Testis (tissue), 2 donors: ENCODE measurements around the gene ARHGEF3.

ENCODE experiments used
- POLR2A ChIP-seq: fragments of 450-650 bp; IDR thresholded peaks from one replicate; pipeline ENCODE4 v1.6.1; 2017; ENCODE audit warnings: antibody characterized with exemption, mild to moderate bottlenecking, moderate library complexity
- TF ChIP-seq, protein P1 (sequence below), 3 experiments: fragments of 450-650 bp in 2 of 3; fragments of 200-600 bp in 1 of 3; sonication (generic) in 1 of 3; IDR thresholded peaks; one replicate each; pipeline ENCODE4 v1.5.1; 2016 to 2019; ENCODE audit warnings: antibody characterized with exemption in 3 of 3, mild to moderate bottlenecking in 2 of 3, moderate library complexity in 1 of 3

DNA sequence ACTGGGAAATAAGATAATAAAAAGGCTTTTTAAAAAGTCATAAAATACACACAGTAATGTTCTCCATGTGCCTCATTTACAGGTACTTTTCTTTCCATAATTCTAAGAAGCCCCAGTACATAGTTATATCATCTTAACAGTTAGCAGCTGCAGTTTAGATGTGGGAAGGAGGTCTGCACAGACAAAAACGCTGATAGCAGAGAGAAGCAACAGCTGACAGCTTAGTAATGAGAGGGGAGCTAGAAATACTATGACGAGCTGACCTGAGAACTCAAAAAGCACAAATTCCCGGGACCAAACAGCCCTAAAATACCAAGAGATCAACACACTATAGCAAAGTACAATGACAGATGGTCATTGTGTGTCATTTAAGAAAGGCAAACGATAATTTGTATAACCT is 36.7 kb upstream of the ARHGEF3 start:
- TF ChIP-seq, protein P1, sequence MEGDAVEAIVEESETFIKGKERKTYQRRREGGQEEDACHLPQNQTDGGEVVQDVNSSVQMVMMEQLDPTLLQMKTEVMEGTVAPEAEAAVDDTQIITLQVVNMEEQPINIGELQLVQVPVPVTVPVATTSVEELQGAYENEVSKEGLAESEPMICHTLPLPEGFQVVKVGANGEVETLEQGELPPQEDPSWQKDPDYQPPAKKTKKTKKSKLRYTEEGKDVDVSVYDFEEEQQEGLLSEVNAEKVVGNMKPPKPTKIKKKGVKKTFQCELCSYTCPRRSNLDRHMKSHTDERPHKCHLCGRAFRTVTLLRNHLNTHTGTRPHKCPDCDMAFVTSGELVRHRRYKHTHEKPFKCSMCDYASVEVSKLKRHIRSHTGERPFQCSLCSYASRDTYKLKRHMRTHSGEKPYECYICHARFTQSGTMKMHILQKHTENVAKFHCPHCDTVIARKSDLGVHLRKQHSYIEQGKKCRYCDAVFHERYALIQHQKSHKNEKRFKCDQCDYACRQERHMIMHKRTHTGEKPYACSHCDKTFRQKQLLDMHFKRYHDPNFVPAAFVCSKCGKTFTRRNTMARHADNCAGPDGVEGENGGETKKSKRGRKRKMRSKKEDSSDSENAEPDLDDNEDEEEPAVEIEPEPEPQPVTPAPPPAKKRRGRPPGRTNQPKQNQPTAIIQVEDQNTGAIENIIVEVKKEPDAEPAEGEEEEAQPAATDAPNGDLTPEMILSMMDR (IDR thresholded peaks at IDR 0.05) = no peak
- no peak for TF ChIP-seq POLR2A
